ENCODE results near the gene CSNK1G1.

GRCh38 chr15:64285871-64286270 lies 70.1 kb downstream of the CSNK1G1 start:
- TF ChIP-seq POLR2A (IDR thresholded peaks at IDR 0.05; ENCODE audit: low read length) (no peak), GATA1 (IDR thresholded peaks at IDR 0.05; ENCODE audit: low read depth, low read length) (no peak)
